Stimulated activated CD4-positive, alpha-beta T cell treated with anti-CD3 and anti-CD28 coated beads, Interleukin-15, amount 100 ng/mL, for 1 hour (primary cell): ENCODE results near the gene OOSP3.
"Not testable (repeated sequence)": the region's sequence is repeated elsewhere in the genome, so short reads cannot be mapped to it uniquely, and the experiment has no call there.

Experiments used
- DNase-seq, 2 donors: peaks; one replicate each; pipeline ENCODE4 v3.0.0-alpha.2; 2020; ENCODE audit warnings: low read depth in 1 of 2, low spot score in 1 of 2

OOSP3 gene, protein sequence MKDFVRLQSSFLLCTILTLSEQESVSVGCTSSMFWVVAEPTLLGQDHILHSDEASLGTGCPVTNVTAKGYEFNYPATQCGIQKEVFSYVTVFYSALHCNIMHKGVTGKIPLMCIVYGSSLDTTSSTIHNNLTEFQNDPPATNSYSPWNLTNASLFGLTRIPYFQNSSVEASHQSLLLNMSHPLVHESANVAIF

DNA sequence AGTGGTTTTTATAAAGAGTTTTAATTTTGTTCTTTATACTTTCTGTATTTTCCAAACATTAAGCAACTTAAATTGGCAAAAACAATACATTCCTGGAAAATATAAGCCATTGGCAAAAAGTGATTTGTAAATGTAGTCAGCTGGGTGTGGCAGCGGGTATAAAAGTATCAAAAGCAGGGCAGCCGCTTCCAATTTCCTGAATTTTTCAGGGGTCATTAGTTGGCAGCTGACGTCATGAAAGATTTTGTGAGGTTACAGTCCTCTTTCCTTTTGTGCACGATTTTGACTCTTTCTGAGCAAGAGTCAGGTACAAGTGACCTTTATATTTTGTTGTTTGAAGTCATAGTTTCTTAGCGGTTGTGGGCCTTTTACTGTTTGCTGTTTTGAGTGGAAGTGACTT, at the start of gene OOSP3:
OOSP3 (plus strand) TSS at position 208 of the 400 bp plus-strand sequence; CDS start at position 235, 27 bp downstream.
- no peak for DNase-seq

- DNase-seq: no peak
Measured at GRCh38 chr11:59829358-59829757, 49.2 kb upstream of the OOSP3 start.

DNA sequence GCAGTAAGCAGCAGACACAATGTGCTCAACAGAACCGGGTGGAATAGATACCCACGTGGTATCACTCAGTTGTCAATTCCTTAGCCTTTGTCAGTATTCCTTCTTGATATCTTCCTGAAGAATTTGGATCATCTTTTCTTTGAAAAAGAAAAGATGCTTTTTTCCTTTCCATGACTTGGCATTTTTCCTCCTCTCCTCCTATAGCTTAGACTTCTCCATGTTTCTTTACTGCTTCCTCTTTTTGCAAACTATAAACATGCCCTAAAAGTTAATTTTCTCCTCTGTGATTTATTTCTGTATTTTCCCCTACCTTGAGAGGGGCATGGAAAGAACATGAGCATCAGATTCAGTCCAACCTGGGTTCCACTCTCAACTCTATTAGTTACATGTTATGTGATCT, 45.0 kb upstream of the OOSP3 start:
- DNase-seq: no peak

DNA sequence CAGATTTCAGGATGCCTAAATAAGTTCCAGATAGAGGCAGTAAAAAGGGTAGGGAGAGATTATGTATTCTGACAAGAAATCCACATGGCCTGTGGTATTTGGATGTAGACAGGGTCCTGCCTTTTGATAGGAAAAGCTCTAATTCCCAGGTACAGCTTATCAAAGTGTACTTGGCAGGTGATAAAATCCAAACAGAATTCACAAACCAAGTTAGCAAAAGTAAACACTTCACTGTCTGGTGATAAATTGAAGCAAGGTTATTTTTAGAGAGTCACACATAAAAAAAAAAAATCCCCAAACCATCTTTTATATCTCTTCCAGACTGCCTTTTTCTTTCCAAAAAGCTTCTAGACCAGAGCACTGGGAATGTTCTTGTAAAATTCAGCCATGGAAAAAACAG, 39.0 kb upstream of the OOSP3 start:
- DNase-seq: no peak

GRCh38 chr11:59841514-59841913, 37.1 kb upstream of the OOSP3 start:
- DNase-seq: no peak

DNA sequence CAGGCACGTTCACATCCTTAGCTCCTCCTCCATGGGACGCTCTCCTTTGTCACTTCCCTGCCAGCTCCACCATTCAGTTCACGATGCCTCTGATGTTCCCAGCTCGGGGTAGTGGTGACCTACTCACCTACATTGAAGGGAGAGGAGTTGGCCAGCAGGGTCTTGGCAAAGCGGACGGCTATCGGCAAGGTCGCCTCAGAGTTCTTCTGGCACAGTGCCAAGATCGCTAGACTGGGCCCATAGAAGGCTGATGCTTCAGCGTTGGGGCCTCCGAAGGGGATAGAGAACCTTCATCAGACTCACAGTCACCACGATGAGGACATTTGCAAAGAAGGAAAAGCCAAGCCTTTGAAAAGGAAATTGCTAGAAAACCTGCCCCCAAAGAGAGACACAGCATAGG, 36.3 kb upstream of the OOSP3 start:
- no peak for DNase-seq

DNA sequence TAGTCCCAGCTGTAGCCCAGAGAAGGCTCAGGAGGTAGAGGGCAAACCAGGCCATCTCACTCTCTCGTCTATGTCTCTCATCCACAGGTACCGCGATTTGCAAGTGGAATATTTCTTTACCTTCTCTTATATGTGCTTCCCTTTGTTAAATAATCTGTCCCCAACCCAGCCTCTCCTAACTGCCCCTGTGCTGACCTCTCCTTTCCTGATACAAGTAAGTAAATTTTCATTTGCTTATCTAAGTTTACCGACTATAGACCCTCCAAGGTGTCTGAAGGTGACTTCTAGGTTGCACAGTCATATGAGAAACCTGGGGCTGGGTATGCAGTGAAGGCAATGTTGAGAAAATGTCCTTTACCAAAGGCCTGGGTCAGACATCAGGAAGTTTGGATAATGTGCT, 33.2 kb upstream of the OOSP3 start, which contains the start of gene CBLIF:
CBLIF (minus strand) TSS at position 101 of the 400 bp plus-strand sequence; CDS start at position 55, 46 bp downstream.
- no peak for DNase-seq

DNA sequence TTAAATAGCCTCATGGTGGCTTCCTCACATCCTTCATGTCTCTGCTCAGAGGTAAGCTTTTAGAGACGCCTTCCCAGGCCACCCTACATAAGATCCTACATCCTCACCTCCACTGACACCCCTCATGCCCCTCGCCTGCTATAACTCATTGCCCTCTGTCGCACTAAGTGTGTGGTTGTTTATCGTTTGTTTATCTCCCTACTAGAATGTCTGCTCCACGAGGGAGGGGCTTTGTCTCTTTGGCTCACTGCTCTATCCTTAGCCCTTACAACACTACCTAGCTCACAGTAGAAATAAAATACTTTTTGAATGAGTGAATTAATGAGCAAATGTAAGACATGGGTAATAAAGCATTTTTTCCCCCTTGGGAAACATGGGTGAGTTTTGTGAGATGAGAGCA, 32.0 kb upstream of the OOSP3 start:
- no peak for DNase-seq

DNA sequence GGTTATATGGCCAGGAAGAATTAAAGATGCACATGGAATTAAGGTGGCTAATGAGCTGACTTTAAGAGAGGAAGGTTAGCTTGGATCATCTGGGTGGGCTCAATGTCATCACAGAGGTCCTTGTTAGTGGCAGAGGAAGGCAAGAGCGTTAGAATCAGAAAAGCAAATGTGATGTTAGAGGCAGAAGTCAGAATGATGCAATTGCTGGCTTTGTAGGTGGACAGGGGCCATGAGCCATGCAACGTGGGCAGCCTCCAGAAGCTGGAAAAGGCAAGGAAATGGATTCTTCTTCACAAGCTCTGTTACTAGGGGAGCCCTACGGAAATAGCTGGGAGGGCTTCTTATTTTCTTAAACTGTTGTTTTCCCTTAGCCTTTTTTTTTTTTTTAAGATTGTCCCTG, 31.0 kb upstream of the OOSP3 start:
- no peak for DNase-seq

GRCh38 chr11:59848439-59848838, 30.1 kb upstream of the OOSP3 start:
- DNase-seq: not testable (repeated sequence)

- no peak for DNase-seq
Measured at GRCh38 chr11:59849129-59849528, 29.5 kb upstream of the OOSP3 start.

GRCh38 chr11:59849551-59849950, 29.0 kb upstream of the OOSP3 start:
- not testable (repeated sequence) for DNase-seq

GRCh38 chr11:59851416-59851815, 27.2 kb upstream of the OOSP3 start:
- DNase-seq: not testable (repeated sequence)

DNA sequence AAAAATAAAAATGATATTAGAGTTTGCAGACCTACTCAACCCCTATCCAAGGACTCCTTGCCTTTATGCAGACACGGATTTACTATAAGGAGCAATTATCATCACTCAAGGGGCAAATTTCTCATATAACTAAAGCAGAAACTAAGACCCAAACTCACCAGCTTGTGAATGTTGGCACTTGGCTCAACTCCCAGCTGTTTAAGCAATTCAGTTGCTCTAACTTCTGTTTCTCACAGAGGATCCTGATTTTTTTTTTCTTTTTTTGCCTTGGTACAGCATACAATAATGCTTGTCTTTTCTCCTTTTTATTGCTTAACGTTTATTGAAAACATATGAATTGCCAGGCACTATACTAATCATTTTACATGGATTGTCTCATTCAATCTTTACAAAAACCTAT, 23.7 kb upstream of the OOSP3 start:
- DNase-seq: no peak

DNA sequence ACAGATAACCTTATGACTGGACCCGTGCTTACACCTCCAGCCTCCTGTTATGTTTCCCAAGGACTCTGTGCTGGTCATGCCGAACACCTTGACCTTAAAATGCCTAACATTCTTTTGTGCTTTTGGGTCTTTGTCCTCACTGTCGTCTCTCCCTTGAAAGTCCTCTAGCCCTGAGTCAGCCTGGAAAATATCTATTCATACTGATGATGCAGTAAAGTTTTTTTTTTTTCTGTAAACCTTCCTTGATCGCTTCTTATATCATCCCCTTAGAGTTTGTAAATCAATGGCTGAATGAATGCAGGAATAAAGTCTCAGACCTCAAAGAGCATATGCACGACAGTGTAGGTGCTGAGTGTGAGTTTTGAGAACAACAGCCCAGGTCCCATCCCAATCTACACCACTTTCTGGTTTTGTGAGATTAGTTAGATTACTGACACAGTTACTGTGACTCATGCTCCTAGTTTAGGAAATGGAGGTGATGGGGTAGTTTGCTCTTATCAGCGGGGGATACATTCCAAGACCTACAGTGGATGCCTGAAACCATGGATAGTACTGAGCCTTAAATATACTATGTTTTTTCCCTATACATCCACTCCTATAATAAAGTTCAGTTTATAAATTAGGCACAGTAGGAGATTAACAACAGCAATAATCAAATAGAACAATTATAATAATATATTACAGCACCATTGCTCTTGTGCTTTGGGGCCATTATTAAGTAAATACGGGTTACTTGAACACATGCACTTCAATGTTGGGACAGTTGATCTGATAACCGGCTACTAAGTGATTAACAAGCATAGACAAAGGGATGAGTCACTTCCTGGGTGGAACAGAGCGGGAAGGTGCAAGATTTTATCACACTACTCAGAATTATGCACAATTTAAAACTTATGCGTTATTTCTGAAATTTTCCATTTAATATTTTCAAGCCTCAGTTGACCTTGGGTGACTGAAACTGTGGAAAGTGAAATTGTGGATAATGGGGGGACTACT, 20.8 kb upstream of the OOSP3 start:
- DNase-seq: no peak

GRCh38 chr11:59859673-59860072, 18.9 kb upstream of the OOSP3 start:
- no peak for DNase-seq

DNA sequence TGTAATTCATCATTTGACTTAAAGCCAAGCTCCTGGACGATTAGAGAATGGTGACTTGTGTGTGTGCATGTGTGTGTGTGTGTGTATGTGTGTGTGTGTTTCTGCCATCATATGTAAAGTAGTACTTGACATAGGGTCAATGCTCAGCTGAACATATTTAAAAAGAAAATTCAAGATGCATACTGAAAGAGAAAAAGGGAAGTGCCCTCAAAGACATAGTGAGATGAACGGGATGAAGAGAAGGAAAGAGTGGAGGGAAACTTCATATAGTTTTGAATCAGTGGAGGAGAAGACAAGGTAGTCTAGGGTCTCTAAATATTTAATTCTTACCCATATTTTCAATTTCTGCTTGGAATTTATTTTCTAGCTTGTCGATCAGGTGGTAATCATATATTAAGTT, 16.3 kb upstream of the OOSP3 start:
- DNase-seq: no peak

GRCh38 chr11:59865031-59865430, 13.6 kb upstream of the OOSP3 start:
- no peak for DNase-seq

- DNase-seq: no peak
Measured at GRCh38 chr11:59866397-59866796, 12.2 kb upstream of the OOSP3 start, which contains the start of gene TCN1. TSS of gene TCN1 (minus strand) at chr11:59866487. CDS start at chr11:59866470, 17 bp downstream.

DNA sequence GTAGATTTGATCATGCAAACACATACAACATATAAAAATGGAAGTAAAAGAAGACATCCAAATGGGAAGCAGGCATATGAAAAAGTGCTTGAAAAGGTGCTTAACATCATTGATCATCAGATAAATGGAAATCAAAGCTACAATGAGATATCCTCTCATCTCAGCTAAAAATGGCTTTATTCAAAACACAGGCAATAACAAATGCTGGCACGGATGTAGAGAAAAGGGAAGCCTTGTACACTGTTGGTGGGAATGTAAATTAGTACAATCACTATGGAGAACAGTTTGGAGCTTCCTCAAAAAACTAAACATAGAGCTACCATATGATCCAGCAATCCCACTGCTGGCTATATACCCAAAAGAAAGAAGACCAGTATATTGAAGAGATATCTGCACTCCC, 11.7 kb upstream of the OOSP3 start:
- no peak for DNase-seq

DNA sequence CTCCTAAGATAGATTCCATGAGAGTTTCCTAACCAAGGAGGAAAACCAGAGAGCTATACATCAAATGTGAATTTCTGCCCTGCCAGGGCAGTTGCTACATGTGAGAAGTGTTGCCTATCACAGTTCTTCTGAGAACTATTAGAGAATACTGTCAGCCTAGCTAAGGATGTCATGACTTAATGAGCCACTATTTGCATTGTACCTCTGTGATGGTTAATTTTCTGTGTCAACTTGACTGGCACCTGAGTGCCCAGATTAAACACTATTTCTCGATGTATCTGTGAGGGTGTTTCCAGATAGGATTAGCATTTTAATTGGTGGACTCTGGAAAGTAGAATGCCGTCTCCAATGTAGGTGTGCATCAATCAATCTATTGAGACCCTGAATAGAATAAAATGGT, 10.6 kb upstream of the OOSP3 start:
- DNase-seq: no peak

DNA sequence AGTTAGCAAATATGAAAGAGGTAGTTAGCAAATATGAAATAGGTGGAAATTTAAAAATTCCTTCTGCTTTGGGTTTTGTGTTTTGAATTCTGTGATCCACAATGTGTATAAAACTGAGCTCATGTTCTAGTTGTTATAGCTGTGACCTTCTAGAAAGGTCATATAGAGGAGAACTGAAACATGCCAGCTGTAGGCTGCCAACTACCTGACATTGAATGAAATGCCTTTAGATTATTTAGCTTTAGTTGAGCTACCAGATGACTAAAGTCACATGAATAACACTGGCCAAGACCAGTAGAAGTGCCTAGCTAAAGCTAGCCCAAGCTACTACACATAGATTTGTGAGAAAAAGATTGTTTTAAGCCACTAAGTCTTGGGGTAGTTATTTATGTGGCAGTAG, 6.5 kb upstream of the OOSP3 start:
- DNase-seq: no peak
